GM23338 (cell line): ENCODE measurements around the gene LRRFIP1. TPM values are rescaled to one million over a fixed set of nuclear protein-coding genes. Genes with fewer than 3 reads are reported as not detected.

Experiments
- ATAC-seq: fragments of 200-7000 bp; cut with Tn5 transposase; 3 replicates; pipeline ENCODE4 v1.9.1; 2020
- DNase-seq: peaks from one replicate; pipeline ENCODE4 v3.0.0-alpha.2; 2015; ENCODE audit warnings: low spot score
- H2AFZ ChIP-seq: fragments of 200-600 bp; sonication (generic); 2 replicates; pipeline ENCODE4 v1.8.0; 2016; ENCODE audit warnings: antibody characterized with exemption, mild to moderate bottlenecking, moderate library complexity
- H3F3A ChIP-seq: fragments of 200-600 bp; sonication (generic); replicated peaks from 2 replicates; pipeline ENCODE4 v1.8.0; 2017; ENCODE audit warnings: antibody characterized with exemption, mixed run types, low read depth
- H3K27ac ChIP-seq: fragments of 200-600 bp; sonication (generic); 2 replicates; pipeline ENCODE4 v1.6.1; 2016; ENCODE audit warnings: low read depth
- H3K27me3 ChIP-seq: fragments of 200-600 bp; sonication (generic); 2 replicates; pipeline ENCODE4 v1.8.0; 2016; ENCODE audit warnings: mild to moderate bottlenecking, mixed run types, moderate library complexity; ENCODE audit not compliant: insufficient read depth
- H3K36me3 ChIP-seq: fragments of 200-600 bp; sonication (generic); 2 replicates; pipeline ENCODE4 v1.8.0; 2016; ENCODE audit warnings: mild to moderate bottlenecking; ENCODE audit not compliant: insufficient read depth
- H3K4me1 ChIP-seq: fragments of 200-600 bp; sonication (generic); 2 replicates; pipeline ENCODE4 v1.8.0; 2016; ENCODE audit warnings: mild to moderate bottlenecking, moderate library complexity; ENCODE audit not compliant: insufficient read depth
- H3K4me2 ChIP-seq: fragments of 200-600 bp; sonication (generic); 2 replicates; pipeline ENCODE4 v1.7.1; 2017; ENCODE audit warnings: mixed run types
- H3K4me3 ChIP-seq: fragments of 200-600 bp; sonication (generic); 2 replicates; pipeline ENCODE4 v1.6.1; 2016; ENCODE audit warnings: mixed run types
- H3K79me2 ChIP-seq: fragments of 200-600 bp; sonication (generic); replicated peaks from 2 replicates; pipeline ENCODE4 v1.8.0; 2017; ENCODE audit warnings: mild to moderate bottlenecking; ENCODE audit not compliant: insufficient read depth
- H3K9me2 ChIP-seq: fragments of 200-600 bp; sonication (generic); 2 replicates; pipeline ENCODE4 v1.8.0; 2017; ENCODE audit not compliant: insufficient read depth
- H4K20me1 ChIP-seq: fragments of 200-600 bp; sonication (generic); replicated peaks from 2 replicates; pipeline ENCODE4 v1.8.0; 2017; ENCODE audit warnings: mild to moderate bottlenecking; ENCODE audit not compliant: insufficient read depth
- H3K27ac Mint-ChIP-seq: 2 replicates; pipeline ENCODE4 v1.8.0; 2020; ENCODE audit warnings: inconsistent platforms, mild to moderate bottlenecking, moderate library complexity, mixed read lengths
- H3K27me3 Mint-ChIP-seq: 3 replicates; pipeline ENCODE4 v1.8.0; 2022; ENCODE audit warnings: low read depth, mild to moderate bottlenecking, moderate library complexity, mixed read lengths, inconsistent platforms; ENCODE audit not compliant: insufficient read depth, poor library complexity
- H3K36me3 Mint-ChIP-seq: 3 replicates; pipeline ENCODE4 v1.8.0; 2021; ENCODE audit warnings: low read depth, mild to moderate bottlenecking, inconsistent platforms, moderate library complexity, mixed read lengths
- H3K4me1 Mint-ChIP-seq: 3 replicates; pipeline ENCODE4 v1.8.0; 2020; ENCODE audit warnings: mild to moderate bottlenecking, inconsistent platforms, mixed read lengths
- H3K4me3 Mint-ChIP-seq: 3 replicates; pipeline ENCODE4 v1.8.0; 2021; ENCODE audit warnings: moderate library complexity, mild to moderate bottlenecking, inconsistent platforms, mixed read lengths
- H3K9me3 Mint-ChIP-seq: 3 replicates; pipeline ENCODE4 v1.8.0; 2020; ENCODE audit warnings: moderate library complexity, mild to moderate bottlenecking, inconsistent platforms, mixed read lengths
- CREB1 ChIP-seq: fragments of 250-450 bp; sonication (Bioruptor Pico); IDR thresholded peaks from 2 replicates; pipeline ENCODE4 v1.5.0; 2020; ENCODE audit warnings: low read depth, mild to moderate bottlenecking, moderate library complexity
- EZH2 ChIP-seq: fragments of 200-600 bp; sonication (generic); IDR thresholded peaks from one replicate; pipeline ENCODE4 v1.8.0; 2017; ENCODE audit warnings: antibody characterized with exemption, mild to moderate bottlenecking, low read depth; ENCODE audit not compliant: unreplicated experiment
- EZH2phosphoT487 ChIP-seq: fragments of 200-600 bp; sonication (generic); IDR thresholded peaks from one replicate; pipeline ENCODE4 v1.8.1; 2018; ENCODE audit warnings: antibody characterized with exemption; ENCODE audit not compliant: unreplicated experiment
- JUNB ChIP-seq: IDR thresholded peaks from one replicate; pipeline ENCODE4 v1.6.1; 2016; ENCODE audit warnings: antibody characterized with exemption; ENCODE audit not compliant: unreplicated experiment
- NANOG ChIP-seq: IDR thresholded peaks from 2 replicates; pipeline ENCODE4 v1.6.1; 2016; ENCODE audit warnings: antibody characterized with exemption, borderline replicate concordance
- POLR2AphosphoS5 ChIP-seq: IDR thresholded peaks from 2 replicates; pipeline ENCODE4 v1.6.1; 2016; ENCODE audit warnings: antibody characterized with exemption, low read depth
- STAT1 ChIP-seq: IDR thresholded peaks from one replicate; pipeline ENCODE4 v1.6.1; 2016; ENCODE audit warnings: antibody characterized with exemption; ENCODE audit not compliant: unreplicated experiment
- ZNF114 ChIP-seq: fragments of 250-450 bp; sonication (Bioruptor Pico); IDR thresholded peaks from 2 replicates; pipeline ENCODE4 v1.5.0; 2020; ENCODE audit warnings: mild to moderate bottlenecking, moderate library complexity
- ZNF331 ChIP-seq: fragments of 250-450 bp; sonication (Bioruptor Pico); IDR thresholded peaks from 2 replicates; pipeline ENCODE4 v1.5.0; 2020; ENCODE audit warnings: low read depth, mild to moderate bottlenecking, moderate library complexity
- polyA plus RNA-seq: library from polyadenylated mRNA; unstranded; fragments of >200 nt; fragmentation: Nextera tagmentation; extraction: Ambion mirVana; gene quantifications from 2 replicates; pipeline ENCODE4 v1.2.1, GENCODE V29; 2016
- total RNA-seq: library from RNA; depleted of rRNA; stranded (reverse); fragments of >200 nt; shearing (Covaris generic); gene quantifications from 2 replicates; pipeline ENCODE4 v1.2.3, GENCODE V29; 2014
- TF ChIP-seq, protein P1 (sequence below): IDR thresholded peaks from one replicate; pipeline ENCODE4 v1.6.1; 2018; ENCODE audit warnings: antibody characterized with exemption; ENCODE audit not compliant: unreplicated experiment
- TF ChIP-seq, protein P2 (sequence below): fragments of 250-450 bp; sonication (Bioruptor Pico); IDR thresholded peaks from 2 replicates; pipeline ENCODE4 v1.5.0; 2020; ENCODE audit warnings: mild to moderate bottlenecking, moderate library complexity
- TF ChIP-seq, protein P3 (sequence below): IDR thresholded peaks from 2 replicates; pipeline ENCODE4 v1.6.1; 2016; ENCODE audit warnings: antibody characterized with exemption
- TF ChIP-seq, protein P4 (sequence below), 2 experiments: fragments of 200-600 bp in 1 of 2; sonication (generic) in 1 of 2; conservative IDR thresholded peaks; 2 replicates each; pipeline versions ENCODE4 v1.5.1 to v1.6.1; 2016 to 2017; ENCODE audit warnings: antibody characterized with exemption in 2 of 2, low read depth in 2 of 2, mild to moderate bottlenecking in 2 of 2, moderate library complexity in 1 of 2

The LRRFIP1 gene
- total and polyA plus RNA-seq, 2 experiments from 2014 or later: 59.6 to 178 TPM

DNA sequence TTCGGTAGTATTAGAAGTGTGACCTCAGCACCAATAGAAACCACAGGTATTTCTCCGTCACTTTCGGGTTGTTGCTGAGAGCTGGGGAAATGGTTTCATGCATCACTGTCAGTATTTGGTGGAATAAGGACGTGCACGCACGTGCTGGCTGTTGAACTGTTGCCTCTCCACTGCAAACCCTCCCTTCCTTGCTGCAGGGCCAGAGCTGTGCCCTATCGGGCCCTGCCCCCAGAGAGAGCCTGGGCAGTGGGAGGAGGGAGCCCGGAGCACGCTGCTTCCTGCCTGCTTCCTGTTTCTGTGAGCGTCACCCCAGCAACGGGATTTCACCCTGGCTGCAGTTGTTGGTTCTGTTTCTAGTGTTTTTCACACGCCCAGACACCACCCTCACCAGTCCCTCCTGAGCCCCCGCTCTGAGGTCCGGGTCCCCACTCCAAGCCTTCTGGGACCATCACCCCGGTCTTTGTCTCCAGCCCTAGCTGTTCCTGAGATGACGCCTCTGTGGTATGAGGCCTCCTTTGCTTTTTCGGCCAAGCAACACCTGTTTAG, 47.4 kb downstream of the LRRFIP1 start:
- Mint-ChIP-seq H3K27me3 (peaks cover 13% of the 10 kb centered on the region), H3K27ac (peak overlapping the region; percentile 86), H3K9me3 (no peaks in the 10 kb centered on the region), H3K36me3 (no peaks in the 10 kb centered on the region), H3K4me1 (peaks cover 47% of the 10 kb centered on the region), H3K4me3 (peak overlapping the region; percentile 57)
- no peaks in the 10 kb centered on the region for H3K36me3 ChIP-seq
- peak overlapping the region; percentile 40 for H3K27ac ChIP-seq
- H3K4me2 ChIP-seq: peak overlapping the region; percentile 74
- peak overlapping the region; percentile 48; the same call in 1 of the 2 replicates for H2AFZ ChIP-seq
- 0 out of 2 replicates have a peak, but pooled peaks cover 4% of the 10 kb centered on the region for H3K79me2 ChIP-seq
- H3K4me3 ChIP-seq: 0 out of 2 replicates have a peak overlapping the region, but pooled peaks have one; percentile 18
- peaks cover 4% of the 10 kb centered on the region for H4K20me1 ChIP-seq
- no peaks in the 10 kb centered on the region for H3K9me2 ChIP-seq
- no peak for TF ChIP-seq POLR2AphosphoS5
- TF ChIP-seq STAT1: no peak
- TF ChIP-seq NANOG: no peak
- no peak for TF ChIP-seq ZNF114 (CRISPR knock-in tag)
- TF ChIP-seq CREB1 (CRISPR knock-in tag): no peak
- TF ChIP-seq, protein P1, sequence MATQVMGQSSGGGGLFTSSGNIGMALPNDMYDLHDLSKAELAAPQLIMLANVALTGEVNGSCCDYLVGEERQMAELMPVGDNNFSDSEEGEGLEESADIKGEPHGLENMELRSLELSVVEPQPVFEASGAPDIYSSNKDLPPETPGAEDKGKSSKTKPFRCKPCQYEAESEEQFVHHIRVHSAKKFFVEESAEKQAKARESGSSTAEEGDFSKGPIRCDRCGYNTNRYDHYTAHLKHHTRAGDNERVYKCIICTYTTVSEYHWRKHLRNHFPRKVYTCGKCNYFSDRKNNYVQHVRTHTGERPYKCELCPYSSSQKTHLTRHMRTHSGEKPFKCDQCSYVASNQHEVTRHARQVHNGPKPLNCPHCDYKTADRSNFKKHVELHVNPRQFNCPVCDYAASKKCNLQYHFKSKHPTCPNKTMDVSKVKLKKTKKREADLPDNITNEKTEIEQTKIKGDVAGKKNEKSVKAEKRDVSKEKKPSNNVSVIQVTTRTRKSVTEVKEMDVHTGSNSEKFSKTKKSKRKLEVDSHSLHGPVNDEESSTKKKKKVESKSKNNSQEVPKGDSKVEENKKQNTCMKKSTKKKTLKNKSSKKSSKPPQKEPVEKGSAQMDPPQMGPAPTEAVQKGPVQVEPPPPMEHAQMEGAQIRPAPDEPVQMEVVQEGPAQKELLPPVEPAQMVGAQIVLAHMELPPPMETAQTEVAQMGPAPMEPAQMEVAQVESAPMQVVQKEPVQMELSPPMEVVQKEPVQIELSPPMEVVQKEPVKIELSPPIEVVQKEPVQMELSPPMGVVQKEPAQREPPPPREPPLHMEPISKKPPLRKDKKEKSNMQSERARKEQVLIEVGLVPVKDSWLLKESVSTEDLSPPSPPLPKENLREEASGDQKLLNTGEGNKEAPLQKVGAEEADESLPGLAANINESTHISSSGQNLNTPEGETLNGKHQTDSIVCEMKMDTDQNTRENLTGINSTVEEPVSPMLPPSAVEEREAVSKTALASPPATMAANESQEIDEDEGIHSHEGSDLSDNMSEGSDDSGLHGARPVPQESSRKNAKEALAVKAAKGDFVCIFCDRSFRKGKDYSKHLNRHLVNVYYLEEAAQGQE: no peak
- TF ChIP-seq, protein P2, sequence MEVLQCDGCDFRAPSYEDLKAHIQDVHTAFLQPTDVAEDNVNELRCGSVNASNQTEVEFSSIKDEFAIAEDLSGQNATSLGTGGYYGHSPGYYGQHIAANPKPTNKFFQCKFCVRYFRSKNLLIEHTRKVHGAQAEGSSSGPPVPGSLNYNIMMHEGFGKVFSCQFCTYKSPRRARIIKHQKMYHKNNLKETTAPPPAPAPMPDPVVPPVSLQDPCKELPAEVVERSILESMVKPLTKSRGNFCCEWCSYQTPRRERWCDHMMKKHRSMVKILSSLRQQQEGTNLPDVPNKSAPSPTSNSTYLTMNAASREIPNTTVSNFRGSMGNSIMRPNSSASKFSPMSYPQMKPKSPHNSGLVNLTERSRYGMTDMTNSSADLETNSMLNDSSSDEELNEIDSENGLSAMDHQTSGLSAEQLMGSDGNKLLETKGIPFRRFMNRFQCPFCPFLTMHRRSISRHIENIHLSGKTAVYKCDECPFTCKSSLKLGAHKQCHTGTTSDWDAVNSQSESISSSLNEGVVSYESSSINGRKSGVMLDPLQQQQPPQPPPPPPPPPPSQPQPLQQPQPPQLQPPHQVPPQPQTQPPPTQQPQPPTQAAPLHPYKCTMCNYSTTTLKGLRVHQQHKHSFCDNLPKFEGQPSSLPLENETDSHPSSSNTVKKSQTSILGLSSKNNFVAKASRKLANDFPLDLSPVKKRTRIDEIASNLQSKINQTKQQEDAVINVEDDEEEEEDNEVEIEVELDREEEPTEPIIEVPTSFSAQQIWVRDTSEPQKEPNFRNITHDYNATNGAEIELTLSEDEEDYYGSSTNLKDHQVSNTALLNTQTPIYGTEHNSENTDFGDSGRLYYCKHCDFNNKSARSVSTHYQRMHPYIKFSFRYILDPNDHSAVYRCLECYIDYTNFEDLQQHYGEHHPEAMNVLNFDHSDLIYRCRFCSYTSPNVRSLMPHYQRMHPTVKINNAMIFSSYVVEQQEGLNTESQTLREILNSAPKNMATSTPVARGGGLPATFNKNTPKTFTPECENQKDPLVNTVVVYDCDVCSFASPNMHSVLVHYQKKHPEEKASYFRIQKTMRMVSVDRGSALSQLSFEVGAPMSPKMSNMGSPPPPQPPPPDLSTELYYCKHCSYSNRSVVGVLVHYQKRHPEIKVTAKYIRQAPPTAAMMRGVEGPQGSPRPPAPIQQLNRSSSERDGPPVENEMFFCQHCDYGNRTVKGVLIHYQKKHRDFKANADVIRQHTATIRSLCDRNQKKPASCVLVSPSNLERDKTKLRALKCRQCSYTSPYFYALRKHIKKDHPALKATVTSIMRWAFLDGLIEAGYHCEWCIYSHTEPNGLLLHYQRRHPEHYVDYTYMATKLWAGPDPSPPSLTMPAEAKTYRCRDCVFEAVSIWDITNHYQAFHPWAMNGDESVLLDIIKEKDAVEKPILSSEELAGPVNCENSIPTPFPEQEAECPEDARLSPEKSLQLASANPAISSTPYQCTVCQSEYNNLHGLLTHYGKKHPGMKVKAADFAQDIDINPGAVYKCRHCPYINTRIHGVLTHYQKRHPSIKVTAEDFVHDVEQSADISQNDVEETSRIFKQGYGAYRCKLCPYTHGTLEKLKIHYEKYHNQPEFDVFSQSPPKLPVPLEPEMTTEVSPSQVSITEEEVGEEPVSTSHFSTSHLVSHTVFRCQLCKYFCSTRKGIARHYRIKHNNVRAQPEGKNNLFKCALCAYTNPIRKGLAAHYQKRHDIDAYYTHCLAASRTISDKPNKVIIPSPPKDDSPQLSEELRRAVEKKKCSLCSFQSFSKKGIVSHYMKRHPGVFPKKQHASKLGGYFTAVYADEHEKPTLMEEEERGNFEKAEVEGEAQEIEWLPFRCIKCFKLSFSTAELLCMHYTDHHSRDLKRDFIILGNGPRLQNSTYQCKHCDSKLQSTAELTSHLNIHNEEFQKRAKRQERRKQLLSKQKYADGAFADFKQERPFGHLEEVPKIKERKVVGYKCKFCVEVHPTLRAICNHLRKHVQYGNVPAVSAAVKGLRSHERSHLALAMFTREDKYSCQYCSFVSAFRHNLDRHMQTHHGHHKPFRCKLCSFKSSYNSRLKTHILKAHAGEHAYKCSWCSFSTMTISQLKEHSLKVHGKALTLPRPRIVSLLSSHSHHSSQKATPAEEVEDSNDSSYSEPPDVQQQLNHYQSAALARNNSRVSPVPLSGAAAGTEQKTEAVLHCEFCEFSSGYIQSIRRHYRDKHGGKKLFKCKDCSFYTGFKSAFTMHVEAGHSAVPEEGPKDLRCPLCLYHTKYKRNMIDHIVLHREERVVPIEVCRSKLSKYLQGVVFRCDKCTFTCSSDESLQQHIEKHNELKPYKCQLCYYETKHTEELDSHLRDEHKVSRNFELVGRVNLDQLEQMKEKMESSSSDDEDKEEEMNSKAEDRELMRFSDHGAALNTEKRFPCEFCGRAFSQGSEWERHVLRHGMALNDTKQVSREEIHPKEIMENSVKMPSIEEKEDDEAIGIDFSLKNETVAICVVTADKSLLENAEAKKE (CRISPR knock-in tag): no peak
- TF ChIP-seq, protein P3, sequence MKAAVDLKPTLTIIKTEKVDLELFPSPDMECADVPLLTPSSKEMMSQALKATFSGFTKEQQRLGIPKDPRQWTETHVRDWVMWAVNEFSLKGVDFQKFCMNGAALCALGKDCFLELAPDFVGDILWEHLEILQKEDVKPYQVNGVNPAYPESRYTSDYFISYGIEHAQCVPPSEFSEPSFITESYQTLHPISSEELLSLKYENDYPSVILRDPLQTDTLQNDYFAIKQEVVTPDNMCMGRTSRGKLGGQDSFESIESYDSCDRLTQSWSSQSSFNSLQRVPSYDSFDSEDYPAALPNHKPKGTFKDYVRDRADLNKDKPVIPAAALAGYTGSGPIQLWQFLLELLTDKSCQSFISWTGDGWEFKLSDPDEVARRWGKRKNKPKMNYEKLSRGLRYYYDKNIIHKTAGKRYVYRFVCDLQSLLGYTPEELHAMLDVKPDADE: no peak
- no peak for TF ChIP-seq ZNF331 (CRISPR knock-in tag)
- TF ChIP-seq EZH2: no peak
- no peak for TF ChIP-seq EZH2phosphoT487
- TF ChIP-seq, protein P4, sequence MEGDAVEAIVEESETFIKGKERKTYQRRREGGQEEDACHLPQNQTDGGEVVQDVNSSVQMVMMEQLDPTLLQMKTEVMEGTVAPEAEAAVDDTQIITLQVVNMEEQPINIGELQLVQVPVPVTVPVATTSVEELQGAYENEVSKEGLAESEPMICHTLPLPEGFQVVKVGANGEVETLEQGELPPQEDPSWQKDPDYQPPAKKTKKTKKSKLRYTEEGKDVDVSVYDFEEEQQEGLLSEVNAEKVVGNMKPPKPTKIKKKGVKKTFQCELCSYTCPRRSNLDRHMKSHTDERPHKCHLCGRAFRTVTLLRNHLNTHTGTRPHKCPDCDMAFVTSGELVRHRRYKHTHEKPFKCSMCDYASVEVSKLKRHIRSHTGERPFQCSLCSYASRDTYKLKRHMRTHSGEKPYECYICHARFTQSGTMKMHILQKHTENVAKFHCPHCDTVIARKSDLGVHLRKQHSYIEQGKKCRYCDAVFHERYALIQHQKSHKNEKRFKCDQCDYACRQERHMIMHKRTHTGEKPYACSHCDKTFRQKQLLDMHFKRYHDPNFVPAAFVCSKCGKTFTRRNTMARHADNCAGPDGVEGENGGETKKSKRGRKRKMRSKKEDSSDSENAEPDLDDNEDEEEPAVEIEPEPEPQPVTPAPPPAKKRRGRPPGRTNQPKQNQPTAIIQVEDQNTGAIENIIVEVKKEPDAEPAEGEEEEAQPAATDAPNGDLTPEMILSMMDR (conservative IDR thresholded peaks at IDR 0.05; ENCODE audit: low read depth in 2 of 2): no peak
- no peak for TF ChIP-seq JUNB
- peaks cover 29% of the 10 kb centered on the region for H3K4me1 ChIP-seq
- DNase-seq: peak; percentile 79
- peak; percentile 92 for ATAC-seq
- H3K27me3 ChIP-seq: no peaks in the 10 kb centered on the region
- H3F3A ChIP-seq: peaks cover 3% of the 10 kb centered on the region; the same call in 1 of the 2 replicates
